ENCODE data around the gene CARD11.

Gene CARD11

DNA sequence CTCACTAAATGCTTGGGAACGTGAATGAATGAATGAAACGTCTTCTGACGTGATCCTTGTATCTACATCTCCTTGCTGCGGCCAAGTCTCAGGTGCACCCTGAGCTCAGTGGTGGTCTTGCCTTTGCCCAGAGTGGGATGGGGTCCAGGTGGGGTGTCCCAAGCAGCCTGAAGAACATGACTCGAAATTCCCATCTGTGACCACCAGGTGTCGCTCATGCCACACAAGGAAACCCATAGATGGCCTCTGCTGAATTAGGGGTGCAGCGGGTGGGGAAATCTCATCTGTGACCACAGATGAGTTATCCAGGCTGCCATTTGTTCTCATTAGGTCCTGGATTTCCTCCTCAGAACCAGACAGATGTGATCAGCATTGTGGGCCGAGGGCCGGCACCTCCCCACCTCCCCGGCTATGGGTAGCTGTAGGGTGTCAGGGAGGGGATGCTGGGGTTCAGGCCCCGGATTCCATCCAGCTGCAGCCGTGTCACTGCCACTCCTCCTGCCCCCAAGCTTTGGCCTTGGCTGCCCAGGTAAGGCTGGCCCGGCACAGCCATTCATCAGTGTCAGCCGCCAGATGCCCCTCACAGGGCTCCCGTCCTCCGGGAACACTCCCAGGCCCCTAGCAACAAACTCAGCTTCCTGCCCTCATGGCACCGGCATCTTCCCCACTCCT is 178.5 kb downstream of the CARD11 start:
- no peak overlapping the region for H3K4me3 ChIP-seq (ENCODE audit: control insufficient read depth, low read depth, low read length)
- DNase-seq (ENCODE audit: low read depth), result peak; percentile 75
- TF ChIP-seq, protein P1, sequence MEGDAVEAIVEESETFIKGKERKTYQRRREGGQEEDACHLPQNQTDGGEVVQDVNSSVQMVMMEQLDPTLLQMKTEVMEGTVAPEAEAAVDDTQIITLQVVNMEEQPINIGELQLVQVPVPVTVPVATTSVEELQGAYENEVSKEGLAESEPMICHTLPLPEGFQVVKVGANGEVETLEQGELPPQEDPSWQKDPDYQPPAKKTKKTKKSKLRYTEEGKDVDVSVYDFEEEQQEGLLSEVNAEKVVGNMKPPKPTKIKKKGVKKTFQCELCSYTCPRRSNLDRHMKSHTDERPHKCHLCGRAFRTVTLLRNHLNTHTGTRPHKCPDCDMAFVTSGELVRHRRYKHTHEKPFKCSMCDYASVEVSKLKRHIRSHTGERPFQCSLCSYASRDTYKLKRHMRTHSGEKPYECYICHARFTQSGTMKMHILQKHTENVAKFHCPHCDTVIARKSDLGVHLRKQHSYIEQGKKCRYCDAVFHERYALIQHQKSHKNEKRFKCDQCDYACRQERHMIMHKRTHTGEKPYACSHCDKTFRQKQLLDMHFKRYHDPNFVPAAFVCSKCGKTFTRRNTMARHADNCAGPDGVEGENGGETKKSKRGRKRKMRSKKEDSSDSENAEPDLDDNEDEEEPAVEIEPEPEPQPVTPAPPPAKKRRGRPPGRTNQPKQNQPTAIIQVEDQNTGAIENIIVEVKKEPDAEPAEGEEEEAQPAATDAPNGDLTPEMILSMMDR (conservative IDR thresholded peaks at IDR 0.05; ENCODE audit: control insufficient read depth, insufficient read depth, low read depth, low read length), result peak; percentile 88

DNA sequence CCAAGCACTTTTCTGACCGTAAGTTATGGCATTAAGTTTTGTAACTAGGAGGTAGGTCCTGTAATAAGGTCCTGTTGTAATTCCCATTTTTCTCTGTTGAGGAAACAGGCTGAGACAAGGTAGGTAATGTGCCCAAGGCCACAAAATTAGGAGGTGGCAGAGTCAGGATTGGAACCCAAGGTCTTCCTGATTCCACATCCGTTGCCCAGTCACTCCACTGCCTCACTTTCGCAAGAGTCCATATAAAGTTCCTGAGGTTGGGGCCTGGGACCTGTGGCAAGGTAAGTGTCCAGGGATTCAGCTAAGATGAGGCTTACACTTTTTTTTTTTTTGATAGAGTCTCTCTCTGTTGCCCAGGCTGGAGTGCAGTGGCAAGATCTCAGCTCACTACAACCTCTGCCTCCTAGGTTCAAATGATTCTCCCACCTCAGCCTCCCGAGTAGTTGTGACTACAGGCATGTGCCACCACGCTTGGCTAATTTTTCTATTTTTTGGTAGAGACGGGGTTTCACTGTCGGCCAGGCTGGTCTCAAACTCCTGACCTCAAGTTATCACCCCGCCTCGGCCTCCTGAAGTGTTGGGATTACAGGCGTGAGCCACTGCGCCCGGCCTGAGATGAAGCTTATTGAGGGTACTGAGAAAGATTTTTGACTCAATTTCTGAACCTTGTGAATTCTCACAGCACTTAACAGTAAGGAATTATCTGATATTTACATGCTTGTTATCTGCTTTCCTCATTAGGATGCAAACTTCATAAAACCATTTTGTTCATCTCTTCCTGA is 179.3 kb downstream of the CARD11 start:
- H3K4me3 ChIP-seq (ENCODE audit: control insufficient read depth, low read depth, low read length), result no peak overlapping the region
- DNase-seq (ENCODE audit: low read depth), result no peak
- TF ChIP-seq, protein P1 (conservative IDR thresholded peaks at IDR 0.05; ENCODE audit: control insufficient read depth, insufficient read depth, low read depth, low read length), result no peak

DNA sequence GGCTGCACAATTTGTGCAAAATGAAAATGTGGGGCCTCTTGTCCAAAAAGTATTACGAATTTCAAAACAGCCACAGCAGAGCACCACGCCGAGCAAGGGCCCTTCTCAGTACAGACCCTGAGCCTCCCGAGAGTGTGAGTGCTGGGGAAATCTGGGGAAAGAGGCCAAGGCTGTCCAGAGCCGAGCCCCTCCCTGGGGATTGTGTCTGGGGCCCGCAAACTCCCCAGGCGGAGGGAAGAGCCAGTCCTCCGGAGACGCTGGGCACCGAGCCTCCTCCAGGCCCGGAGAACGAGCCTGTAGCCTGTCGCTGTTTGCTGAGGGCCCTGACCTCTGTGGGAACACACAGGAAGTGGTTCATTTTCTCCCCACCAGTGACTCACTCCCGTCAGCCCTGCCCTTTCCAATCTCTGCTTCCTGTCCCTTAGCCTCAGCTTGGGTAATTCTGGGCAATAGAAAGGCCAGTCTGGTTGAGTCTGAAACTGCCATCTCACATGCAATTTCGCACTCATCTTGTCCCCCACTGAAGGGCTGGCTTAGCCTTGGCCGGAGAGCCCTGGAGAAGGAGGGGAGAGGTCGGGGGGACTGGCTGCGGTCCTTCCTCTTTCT is 180.1 kb downstream of the CARD11 start:
- H3K4me3 ChIP-seq (ENCODE audit: control insufficient read depth, low read depth, low read length), result peak overlapping the region; percentile 12
- TF ChIP-seq, protein P1 (conservative IDR thresholded peaks at IDR 0.05; ENCODE audit: control insufficient read depth, insufficient read depth, low read depth, low read length), result no peak
- DNase-seq (ENCODE audit: low read depth), result peak; percentile 96

DNA sequence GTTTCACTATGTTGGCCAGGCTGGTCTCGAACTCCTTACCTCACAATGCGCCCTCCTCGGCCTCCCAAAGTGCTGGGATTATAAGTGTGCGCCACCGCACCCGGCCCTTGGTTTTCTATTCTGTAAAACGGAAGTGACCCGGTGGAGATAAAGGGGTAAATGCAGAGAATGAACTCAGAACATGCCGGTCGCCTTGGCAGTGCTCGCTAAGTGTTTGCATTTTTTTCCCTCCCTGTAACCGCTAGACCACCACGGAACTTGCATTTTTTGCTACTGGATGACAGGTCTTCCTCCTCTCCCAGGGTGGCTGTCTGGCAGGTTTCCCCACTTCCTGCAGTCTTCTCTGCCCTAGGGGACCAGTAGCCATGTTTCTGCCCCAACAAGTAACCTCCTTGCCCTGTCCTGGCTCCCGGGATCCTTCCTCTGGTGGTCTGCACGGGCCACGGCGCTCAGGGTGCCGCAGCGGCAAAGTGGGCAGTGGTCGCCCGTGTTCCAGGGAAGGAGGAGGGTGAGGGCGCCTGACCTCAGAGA is 180.8 kb downstream of the CARD11 start:
- no peak for DNase-seq (ENCODE audit: low read depth)
- TF ChIP-seq, protein P1 (conservative IDR thresholded peaks at IDR 0.05; ENCODE audit: control insufficient read depth, insufficient read depth, low read depth, low read length), result no peak
- no peak overlapping the region for H3K4me3 ChIP-seq (ENCODE audit: control insufficient read depth, low read depth, low read length)

DNA sequence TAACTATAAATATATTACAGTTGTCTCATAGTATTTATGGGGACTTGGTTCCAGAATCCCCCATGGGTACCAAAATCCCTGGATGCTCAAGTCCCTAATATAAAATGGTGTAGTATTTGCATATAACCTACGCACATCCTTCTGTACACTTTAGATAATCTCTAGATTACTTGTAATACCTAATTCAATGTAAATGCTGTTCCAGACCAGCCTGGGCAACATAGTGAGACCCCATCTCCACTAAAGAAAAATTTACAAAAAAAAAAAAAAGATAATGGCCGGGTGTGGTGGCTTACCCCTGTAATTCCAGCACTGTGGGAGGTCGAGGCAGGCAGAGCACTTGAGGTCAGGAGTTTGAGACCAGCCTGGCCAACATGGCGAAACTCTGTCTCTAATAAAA is 182.2 kb downstream of the CARD11 start:
- H3K4me3 ChIP-seq (ENCODE audit: control insufficient read depth, low read depth, low read length), result no peak overlapping the region
- TF ChIP-seq, protein P1 (conservative IDR thresholded peaks at IDR 0.05; ENCODE audit: control insufficient read depth, insufficient read depth, low read depth, low read length), result no peak
- no peak for DNase-seq (ENCODE audit: low read depth)

DNA sequence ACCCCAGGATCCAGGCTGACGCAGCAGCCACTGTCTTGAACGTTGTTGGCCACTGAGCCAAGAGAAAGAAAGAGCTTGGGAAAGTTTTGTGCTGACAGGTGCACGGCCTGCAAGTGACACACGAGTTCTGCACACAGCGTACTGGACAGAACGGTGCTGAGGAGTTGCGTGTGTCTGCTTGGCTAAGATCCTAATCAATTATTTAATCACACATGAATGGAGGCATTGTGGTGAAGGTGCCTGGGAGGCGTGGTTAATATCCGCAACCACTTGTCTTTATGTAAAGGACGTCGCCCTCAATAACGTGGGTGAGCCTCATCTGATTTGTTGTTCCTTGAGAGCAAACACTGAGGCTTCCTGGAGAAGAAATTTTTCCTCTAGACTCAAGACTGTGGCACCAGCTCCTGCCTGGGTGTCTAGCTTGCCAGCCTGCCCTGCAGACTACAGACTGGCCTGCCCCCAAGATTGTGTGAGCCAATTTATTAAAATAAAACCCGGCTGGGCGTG is 183.0 kb downstream of the CARD11 start:
- DNase-seq (ENCODE audit: low read depth), result no peak
- no peak overlapping the region for H3K4me3 ChIP-seq (ENCODE audit: control insufficient read depth, low read depth, low read length)
- TF ChIP-seq, protein P1 (conservative IDR thresholded peaks at IDR 0.05; ENCODE audit: control insufficient read depth, insufficient read depth, low read depth, low read length), result no peak
